ENCODE results near the gene OVOL2.

- TF ChIP-seq, protein P1, sequence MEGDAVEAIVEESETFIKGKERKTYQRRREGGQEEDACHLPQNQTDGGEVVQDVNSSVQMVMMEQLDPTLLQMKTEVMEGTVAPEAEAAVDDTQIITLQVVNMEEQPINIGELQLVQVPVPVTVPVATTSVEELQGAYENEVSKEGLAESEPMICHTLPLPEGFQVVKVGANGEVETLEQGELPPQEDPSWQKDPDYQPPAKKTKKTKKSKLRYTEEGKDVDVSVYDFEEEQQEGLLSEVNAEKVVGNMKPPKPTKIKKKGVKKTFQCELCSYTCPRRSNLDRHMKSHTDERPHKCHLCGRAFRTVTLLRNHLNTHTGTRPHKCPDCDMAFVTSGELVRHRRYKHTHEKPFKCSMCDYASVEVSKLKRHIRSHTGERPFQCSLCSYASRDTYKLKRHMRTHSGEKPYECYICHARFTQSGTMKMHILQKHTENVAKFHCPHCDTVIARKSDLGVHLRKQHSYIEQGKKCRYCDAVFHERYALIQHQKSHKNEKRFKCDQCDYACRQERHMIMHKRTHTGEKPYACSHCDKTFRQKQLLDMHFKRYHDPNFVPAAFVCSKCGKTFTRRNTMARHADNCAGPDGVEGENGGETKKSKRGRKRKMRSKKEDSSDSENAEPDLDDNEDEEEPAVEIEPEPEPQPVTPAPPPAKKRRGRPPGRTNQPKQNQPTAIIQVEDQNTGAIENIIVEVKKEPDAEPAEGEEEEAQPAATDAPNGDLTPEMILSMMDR (IDR thresholded peaks at IDR 0.05 in 4 of 5, conservative IDR thresholded peaks at IDR 0.05 in 1 of 5), result no peak
- TF ChIP-seq POLR2A (IDR thresholded peaks at IDR 0.05), result no peak
Observed at GRCh38 chr20:18011951-18012645, 45.6 kb downstream of the OVOL2 start.

Measured in gastrocnemius medialis (tissue), 4 donors.